ENCODE measurements around the gene PDCD1LG2. TPM values are rescaled to one million over a fixed set of nuclear protein-coding genes. Genes with fewer than 3 reads are reported as not detected.

PDCD1LG2 gene
- total RNA-seq, 5 donors from 2014 or later (not counting 1 experiment from before 2014, with no cell fraction given): 0.14 to 0.76 (median 0.40) TPM

- Histone ChIP-seq H3K4me3 (ENCODE audit: control insufficient read depth in 1 of 2, extremely low read depth in 1 of 2, low read length in 1 of 2) (no peak overlapping the region), H3K9me3 (no peaks in the 10 kb centered on the region), H3K27me3 (replicated peaks in 1 of 2; ENCODE audit: control insufficient read depth in 2 of 2, extremely low read depth in 1 of 2, insufficient read depth in 2 of 2, low read length in 1 of 2) (peaks cover 0 to 4% of the 10 kb centered on the region in 2 experiments), H3K27ac (ENCODE audit: low read length) (no peak overlapping the region), H3K4me1 (ENCODE audit: control insufficient read depth in 1 of 2, extremely low read depth in 1 of 2, insufficient read depth in 2 of 2, low read length in 2 of 2) (peaks cover 0 to 7% of the 10 kb centered on the region in 2 experiments), H3K36me3 (ENCODE audit: control insufficient read depth in 2 of 2, extremely low read depth in 1 of 2, insufficient read depth in 1 of 2, low read length in 1 of 2) (no peaks in the 10 kb centered on the region)
- DNase-seq (no peak), ATAC-seq (replicated peaks in 1 of 4) (no peak)
- 100% methylated on average over 1 of the region's 2 CpGs for WGBS (ENCODE audit: insufficient coverage)
- ChIA-PET POLR2A (no interaction called here), CTCF (no interaction called here)
- H3K9me3 Mint-ChIP-seq: no peaks in the 10 kb centered on the region
- no peaks in the 10 kb centered on the region for H3K36me3 Mint-ChIP-seq
- no peak overlapping the region for H3K27ac Mint-ChIP-seq
- H3K27me3 Mint-ChIP-seq: no peaks in the 10 kb centered on the region
- H3K4me1 Mint-ChIP-seq: peaks cover 32 to 54% (median 33%) of the 10 kb centered on the region in 3 donors
- H3K4me3 Mint-ChIP-seq: no peak overlapping the region
Measured at GRCh38 chr9:5512658-5513452, 2.5 kb downstream of the PDCD1LG2 start.

DNA sequence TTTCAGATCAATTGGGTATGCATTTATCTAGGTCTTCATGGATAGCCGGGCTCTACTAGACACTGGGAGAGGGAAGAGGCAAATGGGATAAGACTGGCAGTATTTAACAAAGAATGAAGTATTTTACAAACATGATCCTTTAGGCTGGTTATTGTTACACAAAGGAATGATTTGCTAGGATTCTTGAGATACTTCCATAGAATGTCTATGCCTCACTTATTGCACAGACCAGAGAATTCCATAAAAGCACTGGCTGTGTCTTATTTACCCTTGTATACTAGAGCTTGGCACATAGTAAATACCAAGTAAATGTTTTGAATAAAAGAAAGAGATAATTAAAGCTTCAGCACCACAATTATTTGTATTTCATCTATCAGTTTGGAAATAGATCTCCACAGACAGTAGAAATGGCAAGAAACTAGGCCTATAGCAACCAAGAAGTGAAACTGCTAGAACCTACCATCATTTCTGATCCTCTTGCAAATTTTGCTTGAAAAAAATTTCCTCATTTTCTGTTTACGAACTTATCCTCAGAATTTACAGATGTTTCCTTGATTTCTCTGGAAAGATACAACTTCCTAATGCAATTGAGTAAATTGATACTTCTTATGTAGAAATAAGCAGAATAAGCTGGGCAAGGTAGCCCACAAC, 3.8 kb downstream of the PDCD1LG2 start:
- Histone ChIP-seq H3K4me3 (ENCODE audit: control insufficient read depth in 1 of 2, extremely low read depth in 1 of 2, low read length in 1 of 2) (no peak overlapping the region), H3K9me3 (no peaks in the 10 kb centered on the region)

GRCh38 chr9:5514617-5515260, 4.4 kb downstream of the PDCD1LG2 start:
- ATAC-seq (replicated peaks in 1 of 4) (no peak), DNase-seq (no peak)
- Histone ChIP-seq H3K27me3 (replicated peaks in 1 of 2; ENCODE audit: control insufficient read depth in 2 of 2, extremely low read depth in 1 of 2, insufficient read depth in 2 of 2, low read length in 1 of 2) (peaks cover 0 to 4% of the 10 kb centered on the region in 2 experiments), H3K27ac (ENCODE audit: low read length) (no peak overlapping the region), H3K4me1 (ENCODE audit: control insufficient read depth in 1 of 2, extremely low read depth in 1 of 2, insufficient read depth in 2 of 2, low read length in 2 of 2) (peaks cover 0 to 11% of the 10 kb centered on the region in 2 experiments), H3K4me3 (ENCODE audit: control insufficient read depth in 1 of 2, extremely low read depth in 1 of 2, low read length in 1 of 2) (no peak overlapping the region), H3K9me3 (no peaks in the 10 kb centered on the region), H3K36me3 (ENCODE audit: control insufficient read depth in 2 of 2, extremely low read depth in 1 of 2, insufficient read depth in 1 of 2, low read length in 1 of 2) (no peaks in the 10 kb centered on the region)
- Mint-ChIP-seq H3K36me3 (no peaks in the 10 kb centered on the region), H3K4me3 (no peak overlapping the region), H3K27me3 (no peaks in the 10 kb centered on the region), H3K27ac (no peak overlapping the region), H3K9me3 (no peaks in the 10 kb centered on the region), H3K4me1 (peaks cover 34 to 56% (median 41%) of the 10 kb centered on the region in 3 donors)
- ChIA-PET POLR2A (interaction anchor here in 1 of 2 donors (0.6 kb wide), 2 partner anchors 9 to 813 kb away, joined by 3 to 9 read pairs; no protein-coding TSS in a partner anchor), CTCF (no interaction called here)
- WGBS (ENCODE audit: insufficient coverage): 92% methylated on average over 2 of the region's 6 CpGs

More for the DNA sequence above, 3.8 kb downstream of the PDCD1LG2 start:
- CTCF ChIA-PET: interaction anchor here in 1 of 2 donors (0.6 kb wide), 1 partner anchor 224 kb away, joined by 3 read pairs; no protein-coding TSS in a partner anchor
- no peak overlapping the region for H3K27ac ChIP-seq (ENCODE audit: low read length)
- DNase-seq: no peak
- no peak for ATAC-seq (replicated peaks in 1 of 4)
- no peaks in the 10 kb centered on the region for H3K36me3 ChIP-seq (ENCODE audit: control insufficient read depth in 2 of 2, extremely low read depth in 1 of 2, insufficient read depth in 1 of 2, low read length in 1 of 2)
- no peaks in the 10 kb centered on the region for H3K27me3 Mint-ChIP-seq
- H3K27ac Mint-ChIP-seq: no peak overlapping the region
- no CpG with 5 or more reads among the region's 2 CpGs for WGBS (ENCODE audit: insufficient coverage)
- no peaks in the 10 kb centered on the region for H3K9me3 Mint-ChIP-seq
- no peak overlapping the region for H3K4me3 Mint-ChIP-seq
- peaks cover 38 to 55% (median 40%) of the 10 kb centered on the region in 3 donors for H3K4me1 Mint-ChIP-seq
- POLR2A ChIA-PET: no interaction called here
- H3K4me1 ChIP-seq (ENCODE audit: control insufficient read depth in 1 of 2, extremely low read depth in 1 of 2, insufficient read depth in 2 of 2, low read length in 2 of 2): peaks cover 0 to 10% of the 10 kb centered on the region in 2 experiments
- no peaks in the 10 kb centered on the region for H3K36me3 Mint-ChIP-seq
- H3K27me3 ChIP-seq (replicated peaks in 1 of 2; ENCODE audit: control insufficient read depth in 2 of 2, extremely low read depth in 1 of 2, insufficient read depth in 2 of 2, low read length in 1 of 2): peaks cover 0 to 4% of the 10 kb centered on the region in 2 experiments

GRCh38 chr9:5515261-5515650, 4.9 kb downstream of the PDCD1LG2 start:
- H3K4me1 Mint-ChIP-seq: peaks cover 29 to 51% (median 38%) of the 10 kb centered on the region in 3 donors
- ATAC-seq (replicated peaks in 1 of 4) (no peak), DNase-seq (no peak)
- Histone ChIP-seq H3K36me3 (ENCODE audit: control insufficient read depth in 2 of 2, extremely low read depth in 1 of 2, insufficient read depth in 1 of 2, low read length in 1 of 2) (no peaks in the 10 kb centered on the region), H3K9me3 (no peaks in the 10 kb centered on the region), H3K4me3 (ENCODE audit: control insufficient read depth in 1 of 2, extremely low read depth in 1 of 2, low read length in 1 of 2) (no peak overlapping the region), H3K4me1 (ENCODE audit: control insufficient read depth in 1 of 2, extremely low read depth in 1 of 2, insufficient read depth in 2 of 2, low read length in 2 of 2) (peaks cover 0 to 11% of the 10 kb centered on the region in 2 experiments), H3K27ac (ENCODE audit: low read length) (no peak overlapping the region), H3K27me3 (replicated peaks in 1 of 2; ENCODE audit: control insufficient read depth in 2 of 2, extremely low read depth in 1 of 2, insufficient read depth in 2 of 2, low read length in 1 of 2) (peaks cover 0 to 4% of the 10 kb centered on the region in 2 experiments)
- POLR2A ChIA-PET: interaction anchor here in 1 of 2 donors (0.6 kb wide), 2 partner anchors 8 to 813 kb away, joined by 3 to 9 read pairs; no protein-coding TSS in a partner anchor
- CTCF ChIA-PET: no interaction called here
- 72% methylated on average over 2 of the region's 4 CpGs for WGBS (ENCODE audit: insufficient coverage)
- no peak overlapping the region for H3K4me3 Mint-ChIP-seq
- H3K36me3 Mint-ChIP-seq: no peaks in the 10 kb centered on the region
- no peak overlapping the region for H3K27ac Mint-ChIP-seq
- H3K27me3 Mint-ChIP-seq: no peaks in the 10 kb centered on the region
- H3K9me3 Mint-ChIP-seq: no peaks in the 10 kb centered on the region

DNA sequence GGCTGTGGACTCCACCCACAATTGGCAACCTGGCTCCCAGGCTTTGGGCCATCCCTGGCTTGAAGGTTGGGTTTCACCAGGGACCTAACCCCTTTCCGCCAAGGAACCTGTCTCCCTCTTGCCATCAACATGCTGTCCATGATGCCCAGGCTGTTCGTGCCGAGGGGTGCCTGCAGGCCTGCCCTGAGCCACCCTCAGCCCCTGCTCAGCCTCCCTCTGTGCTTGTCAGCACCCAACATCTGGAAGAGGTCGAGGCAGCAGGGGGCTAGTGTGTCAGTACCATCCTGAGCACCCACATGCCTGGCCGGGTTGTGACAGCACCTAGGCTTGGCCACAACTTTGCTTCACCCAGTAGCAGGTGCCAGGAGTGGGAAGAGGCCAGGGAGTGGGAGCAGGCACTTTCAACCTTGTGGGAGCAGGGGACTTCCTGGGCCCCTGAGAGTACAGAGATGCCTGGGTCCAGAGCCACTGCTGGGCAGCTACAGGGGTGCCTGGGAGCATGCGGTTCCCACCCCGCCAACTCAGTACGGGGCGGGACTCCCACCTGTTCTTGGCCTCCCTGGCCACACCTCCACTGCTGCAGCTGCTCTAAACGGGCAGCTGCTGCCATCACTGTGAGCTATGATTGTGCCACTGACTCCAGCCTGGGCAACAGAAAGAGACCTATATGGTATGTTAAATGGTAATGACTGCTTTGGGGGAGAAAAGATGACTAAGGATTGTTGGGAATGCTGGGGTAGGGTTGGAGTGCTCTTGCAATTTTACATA, 6.3 kb downstream of the PDCD1LG2 start:
- Mint-ChIP-seq H3K4me1 (peaks cover 16 to 38% (median 30%) of the 10 kb centered on the region in 3 donors), H3K4me3 (no peak overlapping the region), H3K27me3 (no peaks in the 10 kb centered on the region), H3K27ac (no peak overlapping the region), H3K9me3 (no peaks in the 10 kb centered on the region), H3K36me3 (no peaks in the 10 kb centered on the region)
- POLR2A ChIA-PET: no interaction called here
- DNase-seq (no peak), ATAC-seq (replicated peaks in 1 of 4) (no peak)
- 95% methylated on average over 9 of the region's 10 CpGs for WGBS (ENCODE audit: insufficient coverage)
- no peak overlapping the region for H3K27ac ChIP-seq (ENCODE audit: low read length)
- no peaks in the 10 kb centered on the region for H3K9me3 ChIP-seq
- H3K4me1 ChIP-seq (ENCODE audit: control insufficient read depth in 1 of 2, extremely low read depth in 1 of 2, insufficient read depth in 2 of 2, low read length in 2 of 2): peaks cover 0 to 6% of the 10 kb centered on the region in 2 experiments
- H3K27me3 ChIP-seq (replicated peaks in 1 of 2; ENCODE audit: control insufficient read depth in 2 of 2, extremely low read depth in 1 of 2, insufficient read depth in 2 of 2, low read length in 1 of 2): peaks cover 0 to 4% of the 10 kb centered on the region in 2 experiments
- no peaks in the 10 kb centered on the region for H3K36me3 ChIP-seq (ENCODE audit: control insufficient read depth in 2 of 2, extremely low read depth in 1 of 2, insufficient read depth in 1 of 2, low read length in 1 of 2)
- CTCF ChIA-PET: interaction anchor here in 1 of 2 donors (0.5 kb wide), 1 partner anchor 767 kb away, joined by 3 read pairs; no protein-coding TSS in a partner anchor
- H3K4me3 ChIP-seq (ENCODE audit: control insufficient read depth in 1 of 2, extremely low read depth in 1 of 2, low read length in 1 of 2): no peak overlapping the region
